H7 (cell line): ENCODE data around the gene CHRDL1. TPM values are rescaled to one million over a fixed set of nuclear protein-coding genes. Genes with fewer than 3 reads are reported as not detected.

Source experiments
- DNase-seq: peaks from one replicate; pipeline ENCODE4 v3.0.0; 2012
- H3K27me3 ChIP-seq: 2 replicates; pipeline ENCODE4 v1.6.0; 2011; ENCODE audit warnings: mild to moderate bottlenecking, low read length; ENCODE audit not compliant: control insufficient read depth, insufficient read depth
- H3K36me3 ChIP-seq: replicated peaks from 2 replicates; pipeline ENCODE4 v1.5.1; 2011; ENCODE audit warnings: low read length; ENCODE audit not compliant: control insufficient read depth, insufficient read depth
- H3K4me3 ChIP-seq: 2 replicates; pipeline ENCODE4 v1.5.1; 2011; ENCODE audit warnings: low read depth, mild to moderate bottlenecking, control low read depth, low read length, moderate library complexity; ENCODE audit not compliant: insufficient read depth
- total RNA-seq: library from RNA; depleted of rRNA; stranded (reverse); fragments of >200 nt; shearing (Covaris generic); gene quantifications from 2 replicates; pipeline ENCODE4 v1.2.3, GENCODE V29; 2014

The CHRDL1 gene
- total RNA-seq, 1 experiment from 2014 or later, result 7.1 TPM

DNA sequence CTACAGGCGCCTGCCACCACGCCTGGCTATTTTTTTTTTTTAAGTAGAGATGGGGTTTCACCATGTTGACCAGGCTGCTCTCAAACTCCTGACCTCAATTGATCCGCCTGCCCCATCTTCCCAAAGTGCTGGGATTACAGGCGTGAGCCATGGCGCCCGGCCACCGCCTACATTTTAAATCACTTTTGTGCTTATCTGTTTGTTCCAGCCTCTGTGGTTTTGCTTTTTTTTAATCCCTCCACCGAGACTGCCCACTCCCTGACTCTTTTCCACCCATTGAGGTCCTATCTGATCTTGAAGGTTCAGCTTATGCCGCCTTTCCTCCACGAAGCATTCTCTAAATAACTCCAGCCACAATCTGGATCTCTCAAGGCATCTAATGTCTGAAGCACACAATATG is 73.5 kb downstream of the CHRDL1 start:
- no peak for DNase-seq
- Histone ChIP-seq H3K4me3 (no peak overlapping the region), H3K36me3 (no peaks in the 10 kb centered on the region), H3K27me3 (no peaks in the 10 kb centered on the region)

DNA sequence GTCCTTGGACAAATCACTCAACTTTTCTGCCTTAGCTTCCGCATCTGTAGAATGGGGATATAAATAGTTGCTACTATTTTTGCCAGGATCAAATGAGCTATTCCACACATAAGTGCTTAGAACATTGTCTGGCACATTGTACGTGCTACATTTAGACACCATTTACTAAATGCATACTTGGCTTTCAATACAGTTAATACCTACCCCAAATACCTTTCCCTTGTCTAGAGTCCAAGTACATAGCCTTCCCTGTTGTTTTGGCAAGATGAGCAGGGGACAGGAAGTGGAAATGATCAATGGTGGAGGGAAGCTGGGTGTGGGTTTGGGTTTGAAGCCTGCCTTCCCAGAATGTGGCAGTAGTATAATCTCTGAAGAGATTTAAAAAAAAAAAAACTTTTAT is 82.0 kb downstream of the CHRDL1 start:
- DNase-seq, result no peak
- Histone ChIP-seq H3K36me3 (no peaks in the 10 kb centered on the region), H3K27me3 (no peaks in the 10 kb centered on the region), H3K4me3 (no peak overlapping the region)

DNA sequence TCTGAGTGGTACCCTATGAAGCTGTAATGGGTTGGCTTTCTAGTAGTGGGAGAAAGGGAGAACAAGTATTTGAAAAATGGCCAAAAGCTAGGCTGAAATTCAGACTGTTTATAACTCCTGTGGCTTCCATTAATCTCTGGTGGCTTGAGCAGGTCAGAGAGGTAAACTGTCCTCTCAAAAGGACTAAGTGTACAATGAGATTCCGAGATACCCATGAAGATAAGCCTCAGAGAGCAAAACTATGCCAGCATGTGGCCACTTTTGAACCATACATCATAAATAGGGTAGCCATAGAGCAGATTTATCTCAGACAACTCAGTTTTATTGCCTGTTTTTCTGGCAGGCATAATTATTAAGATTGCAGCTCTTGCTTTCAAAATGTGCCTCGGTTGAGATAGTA is 89.2 kb downstream of the CHRDL1 start:
- no peak overlapping the region for H3K4me3 ChIP-seq
- no peak for DNase-seq
- H3K27me3 ChIP-seq, result no peaks in the 10 kb centered on the region
- no peaks in the 10 kb centered on the region for H3K36me3 ChIP-seq

DNA sequence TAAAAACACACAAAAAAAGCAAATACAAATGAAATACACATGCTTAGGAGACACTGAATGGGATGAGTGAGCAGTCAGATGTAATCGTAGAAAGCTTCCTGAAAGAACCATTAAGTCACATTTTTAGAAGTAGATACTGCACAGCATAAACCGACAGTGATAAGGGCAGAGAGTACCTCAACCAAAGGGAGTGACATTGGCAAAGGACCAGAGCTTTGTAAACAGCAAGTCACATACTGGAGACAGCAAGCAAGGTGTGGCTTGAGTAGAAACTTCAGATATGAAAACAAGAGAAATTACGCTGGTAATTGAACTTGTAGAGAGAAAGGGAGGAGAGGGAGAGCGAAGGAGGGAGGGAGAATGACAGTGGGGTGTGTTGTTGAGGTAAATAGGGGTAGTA is 92.0 kb downstream of the CHRDL1 start:
- Histone ChIP-seq H3K27me3 (no peaks in the 10 kb centered on the region), H3K36me3 (no peaks in the 10 kb centered on the region), H3K4me3 (no peak overlapping the region)
- no peak for DNase-seq

DNA sequence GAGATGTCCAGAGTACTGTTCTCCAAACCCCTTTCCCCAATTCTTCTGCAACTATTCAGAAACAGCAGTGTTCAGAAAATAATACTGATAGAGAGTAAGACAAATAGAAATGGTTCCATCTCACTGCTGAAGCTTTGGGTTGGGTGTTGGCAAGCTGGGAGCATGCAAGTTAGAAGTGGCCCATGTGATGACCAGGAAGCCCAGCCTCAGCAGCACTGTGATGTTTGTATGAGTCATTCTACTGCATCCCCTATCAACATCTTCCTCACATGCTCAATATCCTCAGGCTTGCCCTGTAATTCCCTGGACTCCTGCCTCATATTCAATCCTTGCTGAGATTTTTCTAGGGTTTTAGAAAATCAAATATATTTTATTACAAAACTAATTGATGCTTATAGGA is 96.5 kb downstream of the CHRDL1 start:
- Histone ChIP-seq H3K4me3 (no peak overlapping the region), H3K36me3 (no peaks in the 10 kb centered on the region), H3K27me3 (no peaks in the 10 kb centered on the region)
- DNase-seq, result no peak

DNA sequence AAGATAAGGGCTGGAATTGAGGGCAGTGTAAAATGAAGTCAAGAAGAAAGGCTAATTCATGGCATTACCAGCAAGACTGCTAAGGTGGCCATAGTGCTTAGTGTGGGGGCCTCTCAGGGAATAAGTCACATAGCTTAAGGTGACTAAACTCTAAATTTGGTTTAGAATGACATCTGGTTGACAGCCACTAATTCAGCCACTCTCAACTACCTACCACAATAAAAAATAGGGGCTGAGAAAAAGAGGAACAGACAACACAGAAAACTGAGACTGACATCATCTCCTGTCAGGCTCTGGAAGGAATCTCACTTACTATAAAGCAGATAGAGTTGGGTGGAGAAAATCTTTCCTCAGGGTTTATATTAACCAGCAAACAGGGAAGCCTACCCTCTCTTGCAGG is 96.9 kb downstream of the CHRDL1 start:
- DNase-seq, result no peak

DNA sequence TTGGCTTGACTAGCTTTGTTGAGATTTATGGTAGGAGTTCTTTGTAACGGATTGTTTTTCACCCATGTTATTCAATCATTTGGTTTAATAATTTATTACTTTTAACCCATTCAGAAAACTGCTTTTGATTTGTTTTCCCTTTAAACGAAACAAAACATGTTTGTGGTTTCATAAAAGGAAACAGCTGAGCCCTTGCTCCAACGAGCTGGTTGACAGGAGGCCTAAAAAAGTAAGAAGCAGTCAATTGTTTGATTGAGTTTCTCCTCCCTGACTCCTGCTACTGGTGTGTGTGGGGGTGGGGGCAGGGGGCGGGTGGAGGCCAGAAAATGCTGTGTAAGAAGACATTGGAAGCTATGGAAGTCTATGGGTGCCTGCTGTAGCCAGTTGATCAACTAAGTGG is 102.8 kb downstream of the CHRDL1 start:
- H3K4me3 ChIP-seq, result no peak overlapping the region
- DNase-seq, result no peak
- H3K36me3 ChIP-seq, result no peaks in the 10 kb centered on the region; the same call in 1 of the 2 replicates
- no peaks in the 10 kb centered on the region for H3K27me3 ChIP-seq

More for the DNA sequence above, 96.9 kb downstream of the CHRDL1 start:
- Histone ChIP-seq H3K36me3 (no peaks in the 10 kb centered on the region; the same call in 1 of the 2 replicates), H3K4me3 (no peak overlapping the region), H3K27me3 (no peaks in the 10 kb centered on the region)

DNA sequence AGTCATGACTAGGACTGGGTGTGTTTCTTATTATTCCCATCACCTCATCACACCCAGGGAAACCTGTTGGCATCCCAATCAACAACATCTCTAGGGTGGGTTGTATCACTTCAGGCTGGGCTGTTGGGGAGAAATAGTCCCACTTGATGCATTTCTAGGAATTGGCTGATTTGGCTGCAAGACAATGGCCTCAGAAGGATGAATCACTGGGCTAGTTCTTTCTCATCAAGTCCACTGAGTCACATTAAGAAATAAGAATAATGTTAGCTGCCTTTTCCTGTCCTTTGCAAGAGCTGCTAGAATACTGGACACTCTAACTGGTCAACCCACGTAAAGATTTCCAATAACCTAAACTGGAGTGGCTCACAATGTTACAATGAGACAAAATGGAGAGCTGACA is 104.2 kb downstream of the CHRDL1 start:
- no peak for DNase-seq
- no peaks in the 10 kb centered on the region; the same call in 1 of the 2 replicates for H3K36me3 ChIP-seq

DNA sequence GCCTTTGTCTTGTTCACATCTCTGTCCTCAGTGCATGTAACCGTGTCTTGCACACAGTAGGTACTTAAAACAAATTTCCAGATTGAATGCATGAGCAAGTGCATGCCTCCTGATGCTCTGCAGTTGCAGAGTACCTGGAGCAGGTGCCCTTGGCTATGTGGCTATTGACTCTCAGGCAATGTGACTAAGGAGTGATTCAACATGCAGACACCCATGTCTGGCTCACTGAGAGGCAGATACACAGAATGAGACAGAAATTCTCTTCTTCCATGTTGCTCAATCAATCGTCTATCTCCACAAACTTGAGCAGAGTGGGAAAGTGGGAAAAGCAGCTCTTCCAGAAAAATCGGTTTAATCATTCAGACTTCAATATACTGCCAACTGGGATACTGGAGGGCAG is 111.0 kb downstream of the CHRDL1 start:
- Histone ChIP-seq H3K27me3 (no peaks in the 10 kb centered on the region), H3K36me3 (no peaks in the 10 kb centered on the region), H3K4me3 (no peak overlapping the region)
- DNase-seq, result no peak

More for the DNA sequence above, 104.2 kb downstream of the CHRDL1 start:
- Histone ChIP-seq H3K27me3 (no peaks in the 10 kb centered on the region), H3K4me3 (no peak overlapping the region)

DNA sequence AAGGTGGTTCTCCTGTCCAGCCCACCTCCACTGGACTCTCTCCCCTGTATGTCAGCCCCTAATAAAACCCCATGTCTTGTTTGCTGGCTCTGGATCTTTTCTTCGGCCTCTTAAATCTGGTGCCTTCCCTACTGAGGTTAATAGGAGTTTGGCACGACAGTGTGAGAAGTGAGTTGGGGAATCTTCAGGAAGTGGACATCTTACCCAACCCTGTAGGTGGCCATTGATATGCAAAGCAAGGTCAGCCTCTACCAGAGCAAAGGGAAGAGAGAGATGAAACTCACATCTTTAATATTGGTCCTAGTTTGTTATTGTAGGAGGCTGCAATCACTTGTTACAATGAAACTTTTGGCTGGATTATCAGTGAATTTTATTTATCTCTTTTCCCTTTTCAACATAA is 111.7 kb downstream of the CHRDL1 start:
- Histone ChIP-seq H3K27me3 (no peaks in the 10 kb centered on the region), H3K4me3 (no peak overlapping the region), H3K36me3 (no peaks in the 10 kb centered on the region)
- no peak for DNase-seq

DNA sequence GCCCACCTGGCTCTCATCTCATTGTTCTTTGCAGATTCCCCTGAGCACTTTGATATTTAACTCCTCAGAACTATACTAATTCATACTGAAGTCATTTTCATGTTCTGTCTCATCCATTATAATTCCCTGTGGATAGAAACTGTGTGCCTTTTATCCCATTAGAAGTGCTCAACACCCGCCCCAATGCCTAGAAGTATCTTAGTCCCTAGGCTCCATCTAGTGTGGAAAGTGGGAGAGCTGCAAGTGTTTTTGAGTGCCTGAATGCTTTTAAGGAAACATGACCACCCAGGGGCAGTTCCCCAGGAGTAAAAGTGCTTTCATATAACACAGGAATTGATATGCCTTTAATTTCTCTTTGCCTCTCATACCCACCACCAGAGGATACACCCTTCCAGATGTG is 117.0 kb downstream of the CHRDL1 start:
- Histone ChIP-seq H3K4me3 (no peak overlapping the region), H3K36me3 (no peaks in the 10 kb centered on the region), H3K27me3 (no peaks in the 10 kb centered on the region)
- DNase-seq, result peak; percentile 2

DNA sequence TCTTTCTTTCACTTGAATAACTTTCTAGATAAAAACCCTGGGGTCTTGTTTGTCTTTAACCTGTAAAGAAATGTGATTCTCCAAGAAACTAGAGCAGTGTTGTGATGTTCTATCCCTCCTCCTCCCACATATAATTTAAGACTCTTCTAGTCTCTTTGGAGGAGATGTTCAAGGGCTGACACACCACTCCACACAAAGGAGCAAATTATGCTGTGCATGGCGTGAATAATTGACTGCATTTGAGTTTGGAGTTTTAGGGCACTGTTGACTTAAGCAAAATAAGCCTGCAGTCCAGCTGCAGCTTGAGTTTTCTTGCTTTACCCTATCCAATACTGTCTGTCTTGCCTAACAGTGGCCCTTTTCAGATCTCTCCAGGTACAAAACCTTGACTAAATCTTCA is 119.7 kb downstream of the CHRDL1 start:
- Histone ChIP-seq H3K27me3 (no peaks in the 10 kb centered on the region), H3K4me3 (no peak overlapping the region), H3K36me3 (no peaks in the 10 kb centered on the region)
- no peak for DNase-seq

DNA sequence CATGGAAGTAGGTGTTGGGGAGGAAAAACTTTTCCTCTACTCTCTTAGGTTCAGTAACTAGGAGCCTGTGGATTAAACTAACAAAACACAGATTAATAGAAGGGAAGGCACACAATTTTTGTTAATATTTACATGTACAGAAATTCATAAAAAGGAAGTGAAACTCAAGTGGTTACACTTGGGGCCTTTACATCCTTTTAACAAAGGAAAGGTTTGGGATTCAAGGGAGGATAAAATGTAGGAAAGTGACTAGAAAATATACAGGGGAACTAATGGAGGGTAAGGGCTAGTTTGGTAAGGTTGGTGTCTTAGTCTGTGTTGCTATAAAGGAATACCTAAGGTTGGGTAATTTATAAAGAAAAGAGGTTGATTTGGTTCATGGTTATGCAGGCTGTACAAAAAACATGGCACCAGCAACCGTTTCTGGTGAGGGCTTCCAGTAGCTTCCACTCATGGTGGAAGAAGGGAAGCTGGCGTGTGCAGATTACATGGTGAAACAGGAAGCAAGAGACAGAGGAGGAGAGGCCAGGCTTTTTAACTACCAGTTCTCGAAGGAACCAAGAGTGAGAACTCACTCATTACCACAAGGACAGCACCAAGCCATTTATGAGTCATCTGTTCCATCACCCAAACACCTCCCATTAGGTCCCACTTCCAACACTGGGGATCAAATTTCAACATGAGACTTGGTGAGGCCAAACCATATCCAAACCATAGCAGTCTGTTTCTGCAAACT is 124.4 kb downstream of the CHRDL1 start:
- DNase-seq, result no peak
- H3K36me3 ChIP-seq, result no peaks in the 10 kb centered on the region
- no peak overlapping the region for H3K4me3 ChIP-seq
- no peaks in the 10 kb centered on the region for H3K27me3 ChIP-seq

DNA sequence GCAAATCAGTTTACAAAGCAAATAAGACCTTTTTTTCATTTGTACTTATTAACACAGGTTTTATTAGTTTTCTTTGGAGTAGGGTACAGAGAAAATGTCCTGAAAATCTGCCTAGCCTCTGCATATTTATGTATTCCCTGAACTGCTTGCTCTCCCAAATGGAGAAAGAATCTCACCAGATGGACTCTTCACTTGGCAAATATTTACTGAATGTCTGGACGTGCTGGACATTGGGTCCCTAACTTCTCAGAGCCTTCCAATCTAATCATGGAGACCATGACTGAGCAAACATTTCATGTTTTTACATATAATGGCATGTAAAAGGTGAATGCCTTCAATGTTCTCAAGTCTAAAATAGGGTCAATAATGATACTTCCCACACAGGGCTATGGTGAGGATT is 126.0 kb downstream of the CHRDL1 start:
- Histone ChIP-seq H3K4me3 (no peak overlapping the region), H3K27me3 (no peaks in the 10 kb centered on the region)

DNA sequence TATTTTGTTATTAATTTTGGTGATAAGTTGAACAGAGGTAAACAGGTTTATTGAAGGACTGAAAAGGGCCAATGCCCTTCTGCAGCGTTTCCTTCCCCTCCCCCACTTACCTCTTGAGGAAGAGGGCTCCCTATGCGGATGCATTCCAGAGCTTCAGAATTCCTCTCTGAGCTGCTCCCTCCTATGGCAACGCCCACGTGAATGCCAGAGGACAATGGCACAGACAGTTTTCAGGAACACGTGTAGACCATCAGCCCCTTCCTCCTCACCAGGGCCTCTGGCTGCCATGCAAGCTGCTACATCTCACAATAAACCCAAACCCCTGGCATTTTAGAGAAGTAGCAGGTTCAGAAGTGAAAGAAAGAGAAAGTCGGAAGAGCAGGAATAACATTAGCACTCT is 127.9 kb downstream of the CHRDL1 start:
- DNase-seq, result peak; percentile 20
- Histone ChIP-seq H3K36me3 (no peaks in the 10 kb centered on the region), H3K27me3 (no peaks in the 10 kb centered on the region), H3K4me3 (no peak overlapping the region)

More for the DNA sequence above, 126.0 kb downstream of the CHRDL1 start:
- H3K36me3 ChIP-seq, result no peaks in the 10 kb centered on the region
- no peak for DNase-seq
